Stimulated activated CD4-positive, alpha-beta T cell treated with anti-CD3 and anti-CD28 coated beads, Interleukin-2, amount 100 ng/mL, for 24 hours (primary cell): Measurements from ENCODE around the gene RABGAP1L.
"Not testable (repeated sequence)": the region's sequence is repeated elsewhere in the genome, so short reads cannot be mapped to it uniquely, and the experiment has no call there.

Experiments
- DNase-seq, 2 donors: peaks; one replicate each; pipeline ENCODE4 v3.0.0-alpha.2; 2020

Gene RABGAP1L

DNA sequence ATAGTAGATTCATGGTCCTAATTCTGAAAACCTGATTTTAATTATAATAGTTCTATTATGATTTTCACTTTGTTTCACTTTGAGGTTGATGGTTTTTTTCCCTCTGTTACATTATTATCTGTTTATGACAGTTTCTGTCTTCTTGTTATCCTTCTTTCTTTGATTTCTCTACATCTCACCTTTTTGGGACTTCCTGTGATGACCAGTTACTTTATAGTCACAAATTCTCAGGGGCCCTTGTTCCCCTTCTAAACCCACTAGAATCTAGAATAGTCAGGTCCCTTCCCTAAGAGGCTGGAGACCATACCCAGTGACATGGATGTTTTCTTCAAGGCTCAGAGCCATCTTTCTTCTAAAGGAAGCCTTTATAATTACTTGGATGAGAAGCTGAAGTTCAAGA, 526.9 kb downstream of the RABGAP1L start:
- DNase-seq, result no peak

GRCh38 chr1:174689524-174689923, 530.2 kb downstream of the RABGAP1L start:
- DNase-seq, result no peak

DNA sequence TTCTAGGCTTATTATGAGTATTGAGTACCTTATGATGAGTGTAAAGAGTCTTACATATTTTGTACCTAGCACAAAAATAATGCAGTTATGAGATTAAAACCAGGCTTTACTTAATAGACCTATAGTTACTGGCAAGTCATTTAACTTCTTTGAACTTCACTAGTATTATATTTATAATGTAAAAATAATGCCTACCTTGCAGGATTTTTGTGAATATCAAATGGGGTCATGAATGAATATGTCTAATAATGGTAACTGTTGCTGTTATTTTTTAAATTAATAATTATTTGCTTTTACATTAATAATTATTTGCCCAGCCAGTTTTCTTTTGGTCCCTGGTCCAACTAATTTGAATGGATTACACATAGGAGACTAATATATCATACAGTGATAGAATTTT, 530.9 kb downstream of the RABGAP1L start:
- no peak for DNase-seq

- DNase-seq, result no peak
Observed at GRCh38 chr1:174692313-174692712, 533.0 kb downstream of the RABGAP1L start.

DNA sequence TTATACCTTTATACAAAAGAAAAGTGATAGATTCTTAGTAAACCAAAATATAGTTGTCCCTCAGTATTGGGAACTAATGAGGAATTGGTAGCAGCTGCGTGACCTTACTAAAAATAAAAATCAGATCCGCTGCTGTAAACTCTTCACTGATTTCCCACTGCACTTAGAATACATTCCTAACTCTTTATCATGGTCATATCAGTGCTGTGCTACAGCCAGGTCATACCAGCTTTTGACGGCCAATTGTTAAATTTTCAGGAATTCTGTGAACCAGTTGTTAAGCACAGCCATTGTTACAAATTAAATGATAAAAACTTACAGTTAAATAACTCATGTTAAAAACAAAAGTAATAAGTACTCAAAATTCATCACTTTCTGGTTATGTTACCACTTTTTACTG, 533.8 kb downstream of the RABGAP1L start:
- no peak for DNase-seq

DNA sequence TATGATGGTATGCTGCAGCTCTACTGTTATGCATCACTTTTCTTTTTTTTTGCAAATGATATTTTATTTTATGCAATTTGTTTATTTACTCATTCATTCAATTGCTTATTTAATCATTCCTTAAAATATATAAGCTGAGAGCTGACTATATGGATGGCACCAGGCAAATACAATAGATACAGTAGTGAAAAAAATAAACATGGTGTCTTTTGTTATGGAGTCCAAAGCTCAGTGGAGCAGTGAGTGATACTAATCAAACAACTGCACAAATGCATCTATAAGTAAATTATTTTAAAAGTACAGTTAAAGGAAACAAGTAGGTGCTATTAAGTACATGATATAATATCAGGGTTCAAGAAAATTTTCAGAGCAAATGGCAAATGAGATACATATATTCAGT, 534.2 kb downstream of the RABGAP1L start:
- not testable (repeated sequence) for DNase-seq

GRCh38 chr1:174696026-174696821, 536.9 kb downstream of the RABGAP1L start:
- DNase-seq, result no peak

- no peak for DNase-seq
Observed at GRCh38 chr1:174700314-174700713, 541.0 kb downstream of the RABGAP1L start.

DNA sequence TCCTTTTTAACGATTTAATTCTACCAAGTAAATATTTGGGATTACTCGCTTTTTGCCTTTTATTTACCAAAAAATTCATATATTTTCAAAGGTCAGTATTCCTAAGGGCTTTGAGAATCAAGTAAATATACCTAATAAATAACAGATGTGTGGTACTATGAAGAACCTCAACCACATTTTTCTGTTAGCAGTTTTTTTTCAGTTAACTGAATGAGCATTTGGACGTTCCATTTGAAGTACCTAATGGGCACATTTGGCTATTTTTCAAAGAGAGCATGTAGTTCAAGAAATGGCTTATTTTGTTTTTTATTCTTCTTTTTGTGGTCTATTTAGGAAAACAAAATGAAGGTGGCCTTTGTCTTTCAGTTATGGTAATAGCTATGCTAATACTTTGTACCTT, 541.5 kb downstream of the RABGAP1L start:
- no peak for DNase-seq

DNA sequence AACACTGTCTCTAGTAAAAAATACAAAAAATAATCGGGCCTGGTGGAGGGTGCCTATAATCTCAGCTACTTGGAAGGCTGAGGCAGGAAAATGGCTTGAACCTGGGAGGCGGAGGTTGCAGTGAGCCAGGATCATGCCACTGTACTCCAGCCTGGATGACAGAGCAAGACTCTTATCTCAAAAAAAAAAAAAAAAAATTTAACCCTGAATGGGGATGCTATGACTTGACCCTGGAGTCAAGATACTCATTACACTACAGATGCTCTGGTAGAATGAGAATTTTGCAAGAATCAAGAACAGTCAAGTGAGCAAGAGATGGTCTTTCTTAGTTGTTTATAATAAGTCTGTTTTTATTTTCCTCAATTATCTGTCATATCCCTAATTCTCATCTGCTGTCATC, 542.2 kb downstream of the RABGAP1L start:
- DNase-seq, result no peak

- no peak for DNase-seq
Observed at GRCh38 chr1:174702011-174702410, 542.7 kb downstream of the RABGAP1L start.

GRCh38 chr1:174703309-174703708, 544.0 kb downstream of the RABGAP1L start:
- DNase-seq, result no peak

DNA sequence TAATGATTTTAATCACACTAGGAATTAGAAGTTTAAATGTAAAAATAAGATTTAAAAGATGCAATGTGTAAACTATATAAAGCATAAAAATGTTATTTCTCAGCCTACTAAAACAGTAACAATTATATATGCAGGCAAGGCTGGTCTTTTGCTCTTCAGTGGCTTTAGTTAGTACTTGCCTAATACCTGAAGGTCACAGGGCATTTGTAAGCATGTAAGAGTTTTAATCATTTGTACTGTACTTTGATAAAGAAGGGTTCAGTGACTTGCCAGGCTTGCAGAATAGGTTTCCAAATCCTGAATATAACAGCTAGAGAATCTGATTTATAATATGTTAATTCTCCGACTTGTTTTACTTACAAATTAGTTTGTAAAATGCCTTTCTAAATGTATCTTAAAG, 545.0 kb downstream of the RABGAP1L start:
- DNase-seq, result no peak

GRCh38 chr1:174710868-174711845, 551.8 kb downstream of the RABGAP1L start:
- DNase-seq, result no peak

DNA sequence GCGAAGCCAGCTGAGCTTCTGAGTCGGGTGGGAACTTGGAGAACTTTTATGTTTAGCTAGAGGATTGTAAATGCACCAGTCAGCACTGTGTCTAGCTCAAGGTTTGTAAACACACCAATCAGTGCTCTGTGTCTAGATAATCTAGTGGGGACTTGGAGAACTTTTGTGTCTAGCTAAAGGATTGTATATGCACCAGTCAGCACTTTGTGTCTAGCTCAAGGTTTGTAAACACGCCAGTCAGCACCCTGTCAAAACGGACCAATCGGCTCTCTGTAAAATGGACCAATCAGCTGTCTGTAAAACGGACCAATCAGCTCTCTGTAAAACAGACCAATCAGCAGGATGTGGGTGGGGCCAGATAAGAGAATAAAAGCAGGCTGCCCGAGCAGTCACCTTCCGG, 552.5 kb downstream of the RABGAP1L start:
- not testable (repeated sequence) for DNase-seq

- DNase-seq, result no peak
Observed at GRCh38 chr1:174712541-174712940, 553.2 kb downstream of the RABGAP1L start.

- no peak for DNase-seq
Observed at GRCh38 chr1:174713796-174714195, 554.5 kb downstream of the RABGAP1L start.

DNA sequence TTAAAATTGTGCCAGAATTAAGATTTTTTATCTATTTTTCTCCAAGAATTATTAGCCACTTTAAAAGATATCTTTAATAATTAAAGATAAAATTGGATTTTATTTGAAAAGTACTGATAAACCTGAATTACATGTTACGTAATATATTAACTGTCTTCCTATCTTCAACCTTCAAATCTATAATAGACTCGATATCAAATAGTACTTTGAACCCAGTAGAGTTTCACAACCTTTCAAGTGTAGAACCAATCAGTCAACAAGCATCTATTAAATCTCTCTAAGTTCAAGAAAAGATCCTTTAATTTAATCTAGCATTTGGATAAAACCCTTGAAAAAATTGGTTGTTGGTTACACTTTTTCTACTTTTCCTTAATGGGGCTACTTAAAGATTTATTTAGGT, 559.9 kb downstream of the RABGAP1L start:
- DNase-seq, result no peak

- DNase-seq, result no peak
Observed at GRCh38 chr1:174720618-174721017, 561.3 kb downstream of the RABGAP1L start.

GRCh38 chr1:174721246-174721645, 561.9 kb downstream of the RABGAP1L start:
- no peak for DNase-seq

- DNase-seq, result no peak
Observed at GRCh38 chr1:174723816-174724215, 564.5 kb downstream of the RABGAP1L start.

- no peak for DNase-seq
Observed at GRCh38 chr1:174724219-174724618, 564.9 kb downstream of the RABGAP1L start.

GRCh38 chr1:174726167-174726879, 567.0 kb downstream of the RABGAP1L start:
- DNase-seq, result no peak
